Skin of body (tissue), 3 donors: ENCODE data around the gene ICOSLG. TPM values are rescaled to one million over a fixed set of nuclear protein-coding genes. Genes with fewer than 3 reads are reported as not detected.
"Not testable (repeated sequence)": the region's sequence is repeated elsewhere in the genome, so short reads cannot be mapped to it uniquely, and the experiment has no call there.

Experiments
- DNase-seq: peaks from one replicate; lab custom pipeline; 2025; lab: John Stamatoyannopoulos, UW
- small RNA-seq: library from RNA; depleted of rRNA; stranded (forward); fragments of <200 nt; gene quantifications from one replicate; pipeline ENCODE3, GENCODE V24; 2014; ENCODE audit warnings: low replicate concordance
- total RNA-seq: library from RNA; depleted of rRNA; stranded (reverse); fragments of >200 nt; gene quantifications from one replicate; pipeline ENCODE4 v1.2.3, GENCODE V29; 2014

Gene ICOSLG
- total RNA-seq, 1 donor from 2014 or later: 3.5 TPM

DNA sequence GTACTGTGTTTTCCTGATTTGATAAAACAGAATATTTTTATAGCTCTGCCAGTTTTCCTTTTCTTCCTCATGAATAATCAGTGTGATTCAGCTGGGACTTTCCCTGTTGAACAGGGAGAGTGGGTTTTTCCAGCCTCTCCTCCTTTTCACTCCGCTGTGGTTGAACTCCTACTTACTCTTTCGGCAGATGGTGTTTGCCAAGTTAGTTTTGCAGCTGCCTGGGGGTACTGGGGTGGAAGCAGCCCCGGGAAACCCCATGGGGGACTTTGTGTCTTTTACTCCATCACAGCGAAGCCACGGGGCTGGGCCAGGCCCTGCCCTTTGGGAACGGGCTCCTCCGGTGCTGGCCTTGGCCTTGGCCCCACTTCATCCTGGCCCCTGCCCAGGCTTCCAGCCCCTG, 55.9 kb downstream of the ICOSLG start:
- not testable (repeated sequence) for DNase-seq

DNA sequence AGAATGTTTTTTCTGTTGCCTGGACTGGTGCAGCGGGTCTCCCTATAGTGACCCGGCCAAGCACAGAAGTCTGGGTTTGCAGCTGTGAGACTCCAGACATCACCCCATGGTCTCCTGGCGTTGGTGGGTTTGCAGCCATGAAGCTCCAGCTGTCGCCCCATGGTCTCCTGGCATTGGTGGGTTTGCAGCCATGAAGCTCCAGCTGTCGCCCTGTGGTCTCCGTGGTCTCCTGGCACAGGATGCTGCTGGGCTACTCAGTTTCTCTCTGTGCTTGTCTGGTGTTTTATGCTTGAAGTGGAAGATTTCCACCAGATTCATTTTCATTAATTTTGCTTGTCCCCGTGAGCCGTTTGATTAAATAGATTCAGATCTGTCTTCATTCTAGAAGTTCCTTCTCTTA, 58.5 kb downstream of the ICOSLG start:
- not testable (repeated sequence) for DNase-seq

DNA sequence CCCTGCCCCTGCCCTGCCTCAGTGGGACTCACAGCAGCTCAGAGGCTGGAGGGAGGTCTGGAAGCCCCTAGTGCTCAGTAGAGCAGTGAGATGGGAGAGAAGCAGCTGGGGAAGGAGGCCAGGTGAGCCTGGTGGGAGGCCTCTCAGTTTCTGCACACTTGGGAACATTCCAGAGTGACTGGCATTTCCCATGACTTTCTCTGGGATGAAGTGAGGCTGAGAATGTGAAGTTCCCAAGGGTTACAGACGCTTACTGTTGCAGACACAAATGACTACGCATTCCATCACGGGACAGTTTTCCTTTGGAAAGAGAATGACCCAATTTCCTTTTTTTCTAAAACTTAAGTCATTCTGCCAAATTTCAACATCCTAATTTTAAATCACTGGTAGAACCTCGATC, 59.2 kb downstream of the ICOSLG start:
- not testable (repeated sequence) for DNase-seq

DNA sequence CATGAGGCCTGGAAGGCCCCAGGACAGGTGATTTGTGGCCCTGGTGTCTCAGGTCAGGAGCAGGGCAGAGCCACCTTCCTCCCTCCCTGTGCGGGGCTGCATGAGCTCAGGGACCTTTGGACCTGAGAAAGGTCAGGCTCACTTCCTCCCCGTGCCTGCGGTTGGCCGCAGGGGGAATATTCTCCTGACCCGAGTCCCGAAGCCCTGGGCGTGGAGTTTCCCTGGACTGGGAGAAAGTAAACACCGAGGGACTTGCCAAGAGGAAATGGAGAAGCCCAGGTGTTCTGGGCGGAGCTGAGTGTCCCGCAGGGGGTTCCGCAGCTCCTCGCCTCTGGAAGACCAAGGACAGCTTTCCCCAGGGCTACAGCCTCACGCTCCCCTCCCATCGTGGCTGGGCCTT, 64.6 kb downstream of the ICOSLG start:
- DNase-seq: not testable (repeated sequence)

DNA sequence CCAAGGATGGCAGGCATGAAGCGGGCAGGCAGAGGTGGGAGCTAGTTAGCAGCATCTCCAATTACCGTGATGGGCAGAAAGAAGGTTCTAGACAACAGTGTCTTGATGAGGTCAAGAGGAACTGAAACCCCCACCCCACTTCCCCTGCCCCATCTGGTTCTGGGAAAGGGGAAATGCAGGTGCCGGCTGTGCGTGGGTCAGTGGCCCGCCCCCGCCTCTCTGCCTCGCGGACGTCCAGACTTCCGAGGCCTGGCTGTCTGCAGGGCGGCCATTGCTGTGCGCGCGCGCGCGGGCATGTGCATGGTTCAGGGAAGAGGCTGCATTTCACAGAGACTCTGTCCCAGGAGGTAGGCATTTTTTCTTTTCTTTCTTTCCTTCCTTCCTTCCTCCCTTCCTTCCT, 65.6 kb downstream of the ICOSLG start:
- not testable (repeated sequence) for DNase-seq

Small RNAs within 50 kb of the gene (small RNA-seq; reads per million reads assigned to genes)
- gene AP001059.3: not detected

Other genes with a start within 250 kb of the ICOSLG start
- 23.1 TPM for gene TRAPPC10, start 228.6 kb downstream of the ICOSLG start, total RNA-seq
- 10.9 TPM for gene PWP2, start 133.5 kb downstream of the ICOSLG start, total RNA-seq
- gene GATD3, start 107.3 kb downstream of the ICOSLG start, total RNA-seq: 20.5 TPM
- gene DNMT3L, start 21.0 kb upstream of the ICOSLG start, total RNA-seq: not detected
- 0.30 TPM for gene AIRE, start 44.9 kb upstream of the ICOSLG start, total RNA-seq
- 85.3 TPM for gene PFKL, start 59.1 kb upstream of the ICOSLG start, total RNA-seq
- 13.0 TPM for gene CFAP410, start 98.4 kb upstream of the ICOSLG start, total RNA-seq
- 1.8 TPM for gene TRPM2, start 112.7 kb upstream of the ICOSLG start, total RNA-seq
- gene LRRC3, start 214.6 kb upstream of the ICOSLG start, total RNA-seq: 1.7 TPM